ENCODE data around the gene TMEM108. TPM values are rescaled to one million over a fixed set of nuclear protein-coding genes. Genes with fewer than 3 reads are reported as not detected.

TMEM108 gene
- polyA plus RNA-seq, 3 donors, result not detected

DNA sequence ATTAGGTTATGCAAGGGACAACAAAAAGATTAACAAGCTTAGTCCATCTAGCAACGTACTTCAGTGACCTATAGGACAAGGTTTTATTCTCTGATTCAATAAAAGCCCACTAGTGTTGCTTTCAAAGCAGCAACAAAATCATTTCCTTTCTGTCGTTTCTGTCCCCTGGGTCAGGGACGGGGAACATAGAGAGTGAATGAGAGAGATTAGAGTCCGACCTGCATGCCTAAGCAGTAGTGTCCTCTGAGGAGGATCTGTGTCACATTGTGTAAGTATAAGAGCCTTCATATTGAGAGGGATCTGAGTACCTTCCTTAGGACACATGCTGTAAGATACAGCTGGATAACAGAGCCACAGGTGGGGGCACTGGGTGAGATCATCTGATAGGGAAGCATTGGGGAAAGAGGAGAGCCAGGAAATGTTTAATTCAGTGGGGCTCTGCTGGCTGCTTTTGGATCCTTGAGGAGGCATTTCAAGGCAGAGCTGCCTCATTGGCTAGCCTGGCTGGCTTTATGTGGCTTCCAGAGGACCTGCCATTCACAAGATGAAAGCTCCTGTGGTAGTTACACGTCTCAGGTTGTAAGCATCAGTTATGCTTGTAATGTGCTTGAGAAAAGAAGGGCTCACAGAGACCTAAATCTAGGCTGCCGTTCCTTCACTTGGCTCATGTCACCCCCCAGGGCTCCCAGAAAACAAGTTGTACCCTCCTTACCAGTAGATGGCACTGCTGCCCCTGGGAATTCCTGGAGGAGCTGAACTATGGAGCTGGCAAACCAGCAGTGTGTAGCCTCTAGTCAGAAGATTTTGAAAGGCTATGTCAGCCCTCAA is 2.7 kb downstream of the TMEM108 start:
- Mint-ChIP-seq H3K4me1 (peaks cover 10% of the 10 kb centered on the region), H3K27me3 (ENCODE audit: low read depth in 3 of 3) (peaks cover 43 to 60% (median 46%) of the 10 kb centered on the region in 3 donors), H3K27ac (no peak overlapping the region), H3K36me3 (no peaks in the 10 kb centered on the region), H3K9me3 (peaks cover 0 to 8% (median 5%) of the 10 kb centered on the region in 7 donors), H3K4me3 (peak overlapping the region in 1 of 2 donors; percentile 42)
- H3K36me3 ChIP-seq (replicated peaks in 1 of 2; ENCODE audit: control insufficient read depth in 1 of 2, insufficient read depth in 2 of 2, low read length in 2 of 2), result no peaks in the 10 kb centered on the region
- DNase-seq, result peak in 1 of 3 donors; percentile 5
- H3K4me2 ChIP-seq (replicated peaks; ENCODE audit: extremely low read depth, low read length, poor library complexity, severe bottlenecking), result no peak overlapping the region
- no peaks in the 10 kb centered on the region for H3K79me2 ChIP-seq (ENCODE audit: insufficient read depth, low read length)
- H3K27ac ChIP-seq (ENCODE audit: low read depth in 1 of 2, low read length in 2 of 2), result no peak overlapping the region
- no peaks in the 10 kb centered on the region for H4K20me1 ChIP-seq (ENCODE audit: insufficient read depth, low read length)
- H3K4me3 ChIP-seq (replicated peaks in 1 of 3; ENCODE audit: low read depth in 2 of 3, low read length in 3 of 3), result no peak overlapping the region
- no CpG with 5 or more reads among the region's 6 CpGs for WGBS (ENCODE audit: insufficient coverage)
- H3K9ac ChIP-seq (ENCODE audit: insufficient read depth, low read length, poor library complexity, severe bottlenecking), result no peak overlapping the region
- H3K4me1 ChIP-seq (ENCODE audit: control insufficient read depth in 1 of 2, insufficient read depth in 2 of 2, low read length in 2 of 2), result peaks cover 10% of the 10 kb centered on the region in 2 donors
- peaks cover 0 to 20% of the 10 kb centered on the region in 2 donors for H3K9me3 ChIP-seq (replicated peaks in 1 of 2; ENCODE audit: control insufficient read depth in 1 of 2, insufficient read depth in 1 of 2, low read length in 2 of 2)
- no peak overlapping the region for H2AFZ ChIP-seq (ENCODE audit: insufficient read depth, low read depth, low read length, poor library complexity, severe bottlenecking)
- peaks cover 34 to 50% of the 10 kb centered on the region in 2 donors for H3K27me3 ChIP-seq (ENCODE audit: control insufficient read depth in 2 of 2, insufficient read depth in 2 of 2, low read length in 2 of 2)
- TF ChIP-seq, protein P1, sequence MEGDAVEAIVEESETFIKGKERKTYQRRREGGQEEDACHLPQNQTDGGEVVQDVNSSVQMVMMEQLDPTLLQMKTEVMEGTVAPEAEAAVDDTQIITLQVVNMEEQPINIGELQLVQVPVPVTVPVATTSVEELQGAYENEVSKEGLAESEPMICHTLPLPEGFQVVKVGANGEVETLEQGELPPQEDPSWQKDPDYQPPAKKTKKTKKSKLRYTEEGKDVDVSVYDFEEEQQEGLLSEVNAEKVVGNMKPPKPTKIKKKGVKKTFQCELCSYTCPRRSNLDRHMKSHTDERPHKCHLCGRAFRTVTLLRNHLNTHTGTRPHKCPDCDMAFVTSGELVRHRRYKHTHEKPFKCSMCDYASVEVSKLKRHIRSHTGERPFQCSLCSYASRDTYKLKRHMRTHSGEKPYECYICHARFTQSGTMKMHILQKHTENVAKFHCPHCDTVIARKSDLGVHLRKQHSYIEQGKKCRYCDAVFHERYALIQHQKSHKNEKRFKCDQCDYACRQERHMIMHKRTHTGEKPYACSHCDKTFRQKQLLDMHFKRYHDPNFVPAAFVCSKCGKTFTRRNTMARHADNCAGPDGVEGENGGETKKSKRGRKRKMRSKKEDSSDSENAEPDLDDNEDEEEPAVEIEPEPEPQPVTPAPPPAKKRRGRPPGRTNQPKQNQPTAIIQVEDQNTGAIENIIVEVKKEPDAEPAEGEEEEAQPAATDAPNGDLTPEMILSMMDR (IDR thresholded peaks at IDR 0.05), result peak; percentile 28
- intact Hi-C loops (cut with micrococcal nuclease), result no loop called here

DNA sequence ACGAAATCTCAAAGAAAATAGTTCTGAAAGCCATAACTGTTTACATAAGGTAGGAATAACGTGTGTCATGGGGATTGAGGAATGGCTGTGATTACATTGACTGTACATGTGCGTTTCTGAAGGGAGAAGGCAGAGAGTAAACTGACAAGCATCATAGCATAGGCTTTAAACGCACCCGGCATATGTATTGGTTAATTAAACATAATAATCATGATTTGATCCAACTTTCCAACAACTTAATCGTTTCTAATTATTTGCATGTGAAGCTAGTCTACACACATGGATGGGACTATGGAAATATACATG is 3.3 kb downstream of the TMEM108 start:
- Mint-ChIP-seq H3K27me3 (ENCODE audit: low read depth in 3 of 3) (peaks cover 43 to 55% (median 46%) of the 10 kb centered on the region in 3 donors), H3K36me3 (no peaks in the 10 kb centered on the region), H3K9me3 (peaks cover 0 to 8% (median 5%) of the 10 kb centered on the region in 7 donors), H3K27ac (no peak overlapping the region), H3K4me1 (peaks cover 10% of the 10 kb centered on the region), H3K4me3 (no peak overlapping the region)
- no peak overlapping the region for H3K4me2 ChIP-seq (replicated peaks; ENCODE audit: extremely low read depth, low read length, poor library complexity, severe bottlenecking)
- TF ChIP-seq, protein P1 (IDR thresholded peaks at IDR 0.05), result no peak
- H3K9ac ChIP-seq (ENCODE audit: insufficient read depth, low read length, poor library complexity, severe bottlenecking), result no peak overlapping the region
- H3K4me1 ChIP-seq (ENCODE audit: control insufficient read depth in 1 of 2, insufficient read depth in 2 of 2, low read length in 2 of 2), result peaks cover 10% of the 10 kb centered on the region in 2 donors
- H4K20me1 ChIP-seq (ENCODE audit: insufficient read depth, low read length), result no peaks in the 10 kb centered on the region
- peaks cover 0 to 20% of the 10 kb centered on the region in 2 donors for H3K9me3 ChIP-seq (replicated peaks in 1 of 2; ENCODE audit: control insufficient read depth in 1 of 2, insufficient read depth in 1 of 2, low read length in 2 of 2)
- no peak overlapping the region for H2AFZ ChIP-seq (ENCODE audit: insufficient read depth, low read depth, low read length, poor library complexity, severe bottlenecking)
- intact Hi-C loops (cut with micrococcal nuclease), result no loop called here
- no peak overlapping the region for H3K27ac ChIP-seq (ENCODE audit: low read depth in 1 of 2, low read length in 2 of 2)
- H3K79me2 ChIP-seq (ENCODE audit: insufficient read depth, low read length), result no peaks in the 10 kb centered on the region
- H3K4me3 ChIP-seq (replicated peaks in 1 of 3; ENCODE audit: low read depth in 2 of 3, low read length in 3 of 3), result no peak overlapping the region
- no peak for DNase-seq
- peaks cover 34 to 46% of the 10 kb centered on the region in 2 donors for H3K27me3 ChIP-seq (ENCODE audit: control insufficient read depth in 2 of 2, insufficient read depth in 2 of 2, low read length in 2 of 2)
- 33% methylated on average over 3 of the region's 6 CpGs for WGBS (ENCODE audit: insufficient coverage)
- no peaks in the 10 kb centered on the region for H3K36me3 ChIP-seq (replicated peaks in 1 of 2; ENCODE audit: control insufficient read depth in 1 of 2, insufficient read depth in 2 of 2, low read length in 2 of 2)

Measured in CD14-positive monocyte (primary cell).